Stimulated activated CD4-positive, alpha-beta T cell treated with anti-CD3 and anti-CD28 coated beads, Interleukin-1b, Interleukin-23, amount 100 ng/mL, for 1 hour (primary cell): ENCODE data around the gene TMEM258.
A peak's percentile ranks its signal among the peaks of the same experiment; 100 is the strongest.

Source experiments
- DNase-seq, 2 donors: peaks; one replicate each; pipeline ENCODE4 v3.0.0-alpha.2; 2020; ENCODE audit warnings: low read depth in 2 of 2

TMEM258 gene

GRCh38 chr11:61792310-61793082 is at the start of gene TMEM258, which contains the start of gene FEN1:
Gene TMEM258 (minus strand): TSS chr11:61792599. CDS start chr11:61792558, 41 bp downstream.
Gene FEN1 (plus strand): TSS chr11:61792911. CDS start chr11:61795362, 2,451 bp downstream.
- peak; percentile 60 to 70 for DNase-seq

- DNase-seq = no peak
Observed at GRCh38 chr11:61841636-61842527, 49.5 kb upstream of the TMEM258 start.

- DNase-seq = no peak
Observed at GRCh38 chr11:61840371-61840770, 48.0 kb upstream of the TMEM258 start.

GRCh38 chr11:61839742-61840141 is 47.3 kb upstream of the TMEM258 start:
- no peak for DNase-seq

GRCh38 chr11:61838921-61839320 is 46.5 kb upstream of the TMEM258 start:
- no peak for DNase-seq

- no peak for DNase-seq
Observed at GRCh38 chr11:61838501-61838900, 46.1 kb upstream of the TMEM258 start.

- DNase-seq = no peak
Observed at GRCh38 chr11:61837411-61838005, 45.1 kb upstream of the TMEM258 start.

GRCh38 chr11:61836193-61836592 is 43.8 kb upstream of the TMEM258 start:
- DNase-seq = no peak

GRCh38 chr11:61834278-61835048 is 42.1 kb upstream of the TMEM258 start:
- DNase-seq = no peak

- no peak for DNase-seq
Observed at GRCh38 chr11:61833926-61834277, 41.5 kb upstream of the TMEM258 start.

GRCh38 chr11:61833471-61833870 is 41.1 kb upstream of the TMEM258 start:
- DNase-seq = no peak

GRCh38 chr11:61832754-61833153 is 40.4 kb upstream of the TMEM258 start:
- DNase-seq = no peak

GRCh38 chr11:61832207-61832606 is 39.8 kb upstream of the TMEM258 start:
- DNase-seq = no peak

- no peak for DNase-seq
Observed at GRCh38 chr11:61830237-61831105, 38.1 kb upstream of the TMEM258 start.

- DNase-seq = no peak
Observed at GRCh38 chr11:61829806-61830205, 37.4 kb upstream of the TMEM258 start.

GRCh38 chr11:61828629-61829407 is 36.4 kb upstream of the TMEM258 start:
- DNase-seq = no peak

GRCh38 chr11:61828379-61828628 is 35.9 kb upstream of the TMEM258 start:
- no peak for DNase-seq

- peak in 1 of 2 donors; percentile 14 for DNase-seq
Observed at GRCh38 chr11:61827571-61828378, 35.4 kb upstream of the TMEM258 start, which contains the start of gene FADS2. Gene FADS2 (plus strand): TSS chr11:61828300. CDS start chr11:61828391, 91 bp downstream.

GRCh38 chr11:61826930-61827570 is 34.7 kb upstream of the TMEM258 start:
- no peak for DNase-seq
